K562 (cell line): Measurements from ENCODE around the gene MYOZ2. TPM values are rescaled to one million over a fixed set of nuclear protein-coding genes. Genes with fewer than 3 reads are reported as not detected.

Source experiments
- HDAC3 ChIP-seq: fragments of 450-650 bp; IDR thresholded peaks from 2 replicates; pipeline ENCODE4 v1.6.1; 2018; ENCODE audit warnings: borderline replicate concordance, mild to moderate bottlenecking, moderate library complexity; ENCODE audit not compliant: partially characterized antibody
- NFE2 ChIP-seq: IDR thresholded peaks from 2 replicates; pipeline ENCODE4 v1.6.1; 2014; ENCODE audit warnings: antibody characterized with exemption, low read depth
- NR1H2 ChIP-seq: sonication (generic); formaldehyde crosslinking; IDR thresholded peaks from 2 replicates; pipeline ENCODE4 v1.4.0; 2020; ENCODE audit warnings: mild to moderate bottlenecking, missing genetic modification reagents
- RBBP5 ChIP-seq: fragments of 200-600 bp; sonication (generic); IDR thresholded peaks from 2 replicates; pipeline ENCODE4 v1.6.1; 2012; ENCODE audit warnings: borderline replicate concordance, mild to moderate bottlenecking, low read length, control low read depth, inconsistent platforms; ENCODE audit not compliant: insufficient read depth, poor library complexity, severe bottlenecking
- RBFOX2 ChIP-seq: fragments of 200-400 bp; formaldehyde crosslinking; IDR thresholded peaks from 2 replicates; pipeline ENCODE4 v1.6.1; 2017; ENCODE audit warnings: low read depth, mild to moderate bottlenecking, low read length, moderate library complexity
- RBM34 ChIP-seq: fragments of 200-400 bp; formaldehyde crosslinking; IDR thresholded peaks from 2 replicates; pipeline ENCODE4 v1.6.1; 2018; ENCODE audit warnings: low read length, borderline replicate concordance; ENCODE audit not compliant: insufficient read depth
- polyA plus RNA-seq, 8 experiments: library from polyadenylated mRNA; depleted of rRNA in 4 of 8; stranded (reverse) in 5 of 8; unstranded in 3 of 8; fragments of >200 nt; fragmentation: Nextera tagmentation in 2 of 8; fragmentation: Illumina TruSeq in 1 of 8; extraction: Ambion mirVana in 2 of 8; extraction: Trizol in 1 of 8; gene quantifications; 2 replicates each; pipeline versions ENCODE4 v1.2.1 to v1.2.3, GENCODE V29; 2011 to 2014; ENCODE audit warnings: inconsistent platforms in 1 of 8, missing spikeins in 1 of 8
- total RNA-seq, 7 experiments: library from RNA; depleted of rRNA in 6 of 7; stranded (reverse); fragments of >200 nt in 6 of 7; fragmentation: Illumina TruSeq in 2 of 7; extraction: Trizol in 2 of 7; gene quantifications; 2 replicates each; pipeline versions ENCODE4 v1.2.1 to v1.2.3, GENCODE V29; 2011 to 2021; ENCODE audit warnings: low replicate concordance in 1 of 7
- TF ChIP-seq, protein P1 (sequence below): fragments of 250-450 bp; sonication (Bioruptor Pico); IDR thresholded peaks from 2 replicates; pipeline ENCODE4 v1.4.0; 2020; ENCODE audit warnings: mild to moderate bottlenecking
- TF ChIP-seq, protein P2 (sequence below): fragments of 250-450 bp; sonication (Bioruptor Pico); IDR thresholded peaks from 2 replicates; pipeline ENCODE4 v1.5.0; 2020; ENCODE audit warnings: mild to moderate bottlenecking, borderline replicate concordance
- TF ChIP-seq, protein P3 (sequence below): sonication (generic); formaldehyde crosslinking; IDR thresholded peaks from 2 replicates; pipeline ENCODE4 v1.8.1; 2023; ENCODE audit warnings: mild to moderate bottlenecking, missing genetic modification reagents, moderate library complexity
- TF ChIP-seq, protein P4 (sequence below): sonication (generic); formaldehyde crosslinking; IDR thresholded peaks from 2 replicates; pipeline ENCODE4 v1.8.0; 2022; ENCODE audit warnings: mild to moderate bottlenecking, missing genetic modification reagents
- TF ChIP-seq, protein P5 (sequence below), 2 experiments: fragments of 250-450 bp in 1 of 2; fragments of 450-650 bp in 1 of 2; sonication (Bioruptor Pico) in 1 of 2; IDR thresholded peaks; 2 replicates each; pipeline versions ENCODE4 v1.6.1 to v1.8.0; 2016 to 2021; ENCODE audit warnings: mild to moderate bottlenecking in 2 of 2, moderate library complexity in 2 of 2, missing compliant biosample characterization in 1 of 2, missing genetic modification characterization in 1 of 2
- TF ChIP-seq, protein P6 (sequence below): fragments of 250-450 bp; sonication (Bioruptor Pico); IDR thresholded peaks from 2 replicates; pipeline ENCODE4 v1.6.1; 2021; ENCODE audit warnings: mild to moderate bottlenecking

Gene MYOZ2
- total and polyA plus RNA-seq, 9 of the 15 experiments (the other 6 are each of a cell fraction or from before 2014, with no cell fraction given), result not detected

DNA sequence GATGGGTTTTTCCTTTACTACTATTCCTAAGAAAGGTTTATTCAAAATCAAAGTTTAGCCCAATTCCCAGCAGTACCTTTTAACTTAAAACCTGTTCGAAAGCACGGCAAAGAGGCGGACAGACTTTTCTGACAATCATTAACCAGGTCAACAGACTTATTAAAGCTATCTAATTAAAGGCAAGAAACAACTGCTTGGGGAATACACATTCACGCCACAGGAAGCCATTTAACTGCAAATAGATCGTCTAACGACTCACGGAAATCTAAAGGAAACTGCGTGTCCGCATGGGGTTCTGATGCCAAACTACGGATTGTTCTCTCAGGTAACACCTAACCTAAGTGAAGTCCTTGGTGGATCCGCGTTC lies 76.2 kb downstream of the MYOZ2 start (continued):
- TF ChIP-seq, protein P1, sequence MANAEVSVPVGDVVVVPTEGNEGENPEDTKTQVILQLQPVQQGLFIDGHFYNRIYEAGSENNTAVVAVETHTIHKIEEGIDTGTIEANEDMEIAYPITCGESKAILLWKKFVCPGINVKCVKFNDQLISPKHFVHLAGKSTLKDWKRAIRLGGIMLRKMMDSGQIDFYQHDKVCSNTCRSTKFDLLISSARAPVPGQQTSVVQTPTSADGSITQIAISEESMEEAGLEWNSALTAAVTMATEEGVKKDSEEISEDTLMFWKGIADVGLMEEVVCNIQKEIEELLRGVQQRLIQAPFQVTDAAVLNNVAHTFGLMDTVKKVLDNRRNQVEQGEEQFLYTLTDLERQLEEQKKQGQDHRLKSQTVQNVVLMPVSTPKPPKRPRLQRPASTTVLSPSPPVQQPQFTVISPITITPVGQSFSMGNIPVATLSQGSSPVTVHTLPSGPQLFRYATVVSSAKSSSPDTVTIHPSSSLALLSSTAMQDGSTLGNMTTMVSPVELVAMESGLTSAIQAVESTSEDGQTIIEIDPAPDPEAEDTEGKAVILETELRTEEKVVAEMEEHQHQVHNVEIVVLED (CRISPR knock-in tag), result no peak
- TF ChIP-seq RBBP5, result no peak
- TF ChIP-seq, protein P2, sequence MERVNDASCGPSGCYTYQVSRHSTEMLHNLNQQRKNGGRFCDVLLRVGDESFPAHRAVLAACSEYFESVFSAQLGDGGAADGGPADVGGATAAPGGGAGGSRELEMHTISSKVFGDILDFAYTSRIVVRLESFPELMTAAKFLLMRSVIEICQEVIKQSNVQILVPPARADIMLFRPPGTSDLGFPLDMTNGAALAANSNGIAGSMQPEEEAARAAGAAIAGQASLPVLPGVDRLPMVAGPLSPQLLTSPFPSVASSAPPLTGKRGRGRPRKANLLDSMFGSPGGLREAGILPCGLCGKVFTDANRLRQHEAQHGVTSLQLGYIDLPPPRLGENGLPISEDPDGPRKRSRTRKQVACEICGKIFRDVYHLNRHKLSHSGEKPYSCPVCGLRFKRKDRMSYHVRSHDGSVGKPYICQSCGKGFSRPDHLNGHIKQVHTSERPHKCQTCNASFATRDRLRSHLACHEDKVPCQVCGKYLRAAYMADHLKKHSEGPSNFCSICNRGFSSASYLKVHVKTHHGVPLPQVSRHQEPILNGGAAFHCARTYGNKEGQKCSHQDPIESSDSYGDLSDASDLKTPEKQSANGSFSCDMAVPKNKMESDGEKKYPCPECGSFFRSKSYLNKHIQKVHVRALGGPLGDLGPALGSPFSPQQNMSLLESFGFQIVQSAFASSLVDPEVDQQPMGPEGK (CRISPR knock-in tag), result no peak
- TF ChIP-seq HDAC3, result peak; percentile 43
- TF ChIP-seq, protein P3, sequence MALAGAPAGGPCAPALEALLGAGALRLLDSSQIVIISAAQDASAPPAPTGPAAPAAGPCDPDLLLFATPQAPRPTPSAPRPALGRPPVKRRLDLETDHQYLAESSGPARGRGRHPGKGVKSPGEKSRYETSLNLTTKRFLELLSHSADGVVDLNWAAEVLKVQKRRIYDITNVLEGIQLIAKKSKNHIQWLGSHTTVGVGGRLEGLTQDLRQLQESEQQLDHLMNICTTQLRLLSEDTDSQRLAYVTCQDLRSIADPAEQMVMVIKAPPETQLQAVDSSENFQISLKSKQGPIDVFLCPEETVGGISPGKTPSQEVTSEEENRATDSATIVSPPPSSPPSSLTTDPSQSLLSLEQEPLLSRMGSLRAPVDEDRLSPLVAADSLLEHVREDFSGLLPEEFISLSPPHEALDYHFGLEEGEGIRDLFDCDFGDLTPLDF (CRISPR knock-in tag), result no peak
- TF ChIP-seq, protein P4, sequence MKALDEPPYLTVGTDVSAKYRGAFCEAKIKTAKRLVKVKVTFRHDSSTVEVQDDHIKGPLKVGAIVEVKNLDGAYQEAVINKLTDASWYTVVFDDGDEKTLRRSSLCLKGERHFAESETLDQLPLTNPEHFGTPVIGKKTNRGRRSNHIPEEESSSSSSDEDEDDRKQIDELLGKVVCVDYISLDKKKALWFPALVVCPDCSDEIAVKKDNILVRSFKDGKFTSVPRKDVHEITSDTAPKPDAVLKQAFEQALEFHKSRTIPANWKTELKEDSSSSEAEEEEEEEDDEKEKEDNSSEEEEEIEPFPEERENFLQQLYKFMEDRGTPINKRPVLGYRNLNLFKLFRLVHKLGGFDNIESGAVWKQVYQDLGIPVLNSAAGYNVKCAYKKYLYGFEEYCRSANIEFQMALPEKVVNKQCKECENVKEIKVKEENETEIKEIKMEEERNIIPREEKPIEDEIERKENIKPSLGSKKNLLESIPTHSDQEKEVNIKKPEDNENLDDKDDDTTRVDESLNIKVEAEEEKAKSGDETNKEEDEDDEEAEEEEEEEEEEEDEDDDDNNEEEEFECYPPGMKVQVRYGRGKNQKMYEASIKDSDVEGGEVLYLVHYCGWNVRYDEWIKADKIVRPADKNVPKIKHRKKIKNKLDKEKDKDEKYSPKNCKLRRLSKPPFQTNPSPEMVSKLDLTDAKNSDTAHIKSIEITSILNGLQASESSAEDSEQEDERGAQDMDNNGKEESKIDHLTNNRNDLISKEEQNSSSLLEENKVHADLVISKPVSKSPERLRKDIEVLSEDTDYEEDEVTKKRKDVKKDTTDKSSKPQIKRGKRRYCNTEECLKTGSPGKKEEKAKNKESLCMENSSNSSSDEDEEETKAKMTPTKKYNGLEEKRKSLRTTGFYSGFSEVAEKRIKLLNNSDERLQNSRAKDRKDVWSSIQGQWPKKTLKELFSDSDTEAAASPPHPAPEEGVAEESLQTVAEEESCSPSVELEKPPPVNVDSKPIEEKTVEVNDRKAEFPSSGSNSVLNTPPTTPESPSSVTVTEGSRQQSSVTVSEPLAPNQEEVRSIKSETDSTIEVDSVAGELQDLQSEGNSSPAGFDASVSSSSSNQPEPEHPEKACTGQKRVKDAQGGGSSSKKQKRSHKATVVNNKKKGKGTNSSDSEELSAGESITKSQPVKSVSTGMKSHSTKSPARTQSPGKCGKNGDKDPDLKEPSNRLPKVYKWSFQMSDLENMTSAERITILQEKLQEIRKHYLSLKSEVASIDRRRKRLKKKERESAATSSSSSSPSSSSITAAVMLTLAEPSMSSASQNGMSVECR, result no peak
- no peak for TF ChIP-seq RBFOX2
- TF ChIP-seq, protein P5, sequence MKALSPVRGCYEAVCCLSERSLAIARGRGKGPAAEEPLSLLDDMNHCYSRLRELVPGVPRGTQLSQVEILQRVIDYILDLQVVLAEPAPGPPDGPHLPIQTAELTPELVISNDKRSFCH (CRISPR knock-in tag; IDR thresholded peaks at IDR 0.05), result no peak
- TF ChIP-seq, protein P5 (tag; IDR thresholded peaks at IDR 0.05), result no peak
- no peak for TF ChIP-seq NFE2
- TF ChIP-seq RBM34, result no peak
- TF ChIP-seq, protein P6, sequence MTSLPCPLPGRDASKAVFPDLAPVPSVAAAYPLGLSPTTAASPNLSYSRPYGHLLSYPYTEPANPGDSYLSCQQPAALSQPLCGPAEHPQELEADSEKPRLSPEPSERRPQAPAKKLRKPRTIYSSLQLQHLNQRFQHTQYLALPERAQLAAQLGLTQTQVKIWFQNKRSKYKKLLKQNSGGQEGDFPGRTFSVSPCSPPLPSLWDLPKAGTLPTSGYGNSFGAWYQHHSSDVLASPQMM (CRISPR knock-in tag), result no peak
- no peak for TF ChIP-seq NR1H2
